ENCODE data around the gene LCP1.

LCP1 gene

GRCh38 chr13:46076827-46077226, 105.2 kb downstream of the LCP1 start:
- TF ChIP-seq, protein P1, sequence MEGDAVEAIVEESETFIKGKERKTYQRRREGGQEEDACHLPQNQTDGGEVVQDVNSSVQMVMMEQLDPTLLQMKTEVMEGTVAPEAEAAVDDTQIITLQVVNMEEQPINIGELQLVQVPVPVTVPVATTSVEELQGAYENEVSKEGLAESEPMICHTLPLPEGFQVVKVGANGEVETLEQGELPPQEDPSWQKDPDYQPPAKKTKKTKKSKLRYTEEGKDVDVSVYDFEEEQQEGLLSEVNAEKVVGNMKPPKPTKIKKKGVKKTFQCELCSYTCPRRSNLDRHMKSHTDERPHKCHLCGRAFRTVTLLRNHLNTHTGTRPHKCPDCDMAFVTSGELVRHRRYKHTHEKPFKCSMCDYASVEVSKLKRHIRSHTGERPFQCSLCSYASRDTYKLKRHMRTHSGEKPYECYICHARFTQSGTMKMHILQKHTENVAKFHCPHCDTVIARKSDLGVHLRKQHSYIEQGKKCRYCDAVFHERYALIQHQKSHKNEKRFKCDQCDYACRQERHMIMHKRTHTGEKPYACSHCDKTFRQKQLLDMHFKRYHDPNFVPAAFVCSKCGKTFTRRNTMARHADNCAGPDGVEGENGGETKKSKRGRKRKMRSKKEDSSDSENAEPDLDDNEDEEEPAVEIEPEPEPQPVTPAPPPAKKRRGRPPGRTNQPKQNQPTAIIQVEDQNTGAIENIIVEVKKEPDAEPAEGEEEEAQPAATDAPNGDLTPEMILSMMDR (conservative IDR thresholded peaks at IDR 0.05; ENCODE audit: control insufficient read depth, insufficient read depth, low read depth, low read length): no peak
- H3K4me3 ChIP-seq (ENCODE audit: control insufficient read depth, low read depth, low read length): no peak overlapping the region
- no peak for DNase-seq (ENCODE audit: low read depth)
